Thoracic aorta (tissue), 2 donors: ENCODE measurements around the gene FBXL12. TPM values are rescaled to one million over a fixed set of nuclear protein-coding genes. Genes with fewer than 3 reads are reported as not detected.
A peak's percentile ranks its signal among the peaks of the same experiment; 100 is the strongest.

ENCODE experiments used
- ATAC-seq: fragments of 150-250 bp; one replicate; pipeline ENCODE4 v1.8.0; 2017; ENCODE audit warnings: low read depth; ENCODE audit not compliant: insufficient number of reproducible peaks, low FRiP score
- DNase-seq: peaks from one replicate; pipeline ENCODE4 v3.0.0-alpha.2; 2020; ENCODE audit warnings: low spot score
- H3K27ac ChIP-seq, 2 donors: fragments of 200-600 bp; sonication (generic); 1 replicate in 1 of 2; 2 replicates in 1 of 2; pipeline ENCODE4 v1.5.1; 2016; ENCODE audit warnings: mild to moderate bottlenecking in 2 of 2, moderate library complexity in 2 of 2
- H3K27me3 ChIP-seq: fragments of 200-600 bp; sonication (generic); replicated peaks from 2 replicates; pipeline ENCODE4 v1.6.0; 2016; ENCODE audit warnings: mild to moderate bottlenecking; ENCODE audit not compliant: insufficient read depth
- H3K36me3 ChIP-seq: fragments of 200-600 bp; sonication (generic); one replicate; pipeline ENCODE4 v1.5.1; 2016
- H3K4me1 ChIP-seq, 2 donors: fragments of 200-600 bp; sonication (generic); 1 replicate in 1 of 2; 2 replicates in 1 of 2; pipeline versions ENCODE4 v1.5.1 to v1.6.0; 2016; ENCODE audit warnings: low read depth in 2 of 2, mild to moderate bottlenecking in 1 of 2; ENCODE audit not compliant: control insufficient read depth in 1 of 2
- H3K4me3 ChIP-seq: fragments of 200-600 bp; sonication (generic); 2 replicates; pipeline ENCODE4 v1.5.1; 2016; ENCODE audit warnings: mild to moderate bottlenecking
- H3K9me3 ChIP-seq: fragments of 200-600 bp; sonication (generic); 2 replicates; pipeline ENCODE4 v1.5.1; 2016
- total RNA-seq, 2 donors: library from RNA; depleted of rRNA; stranded (reverse); fragments of >200 nt; gene quantifications; one replicate each; pipeline versions ENCODE4 v1.1.0 to v1.2.3, GENCODE V29; 2016
- TF ChIP-seq, protein P1 (sequence below): fragments of 200-600 bp; sonication (generic); IDR thresholded peaks from one replicate; pipeline ENCODE4 v1.5.1; 2019; ENCODE audit warnings: antibody characterized with exemption

Gene FBXL12, protein sequence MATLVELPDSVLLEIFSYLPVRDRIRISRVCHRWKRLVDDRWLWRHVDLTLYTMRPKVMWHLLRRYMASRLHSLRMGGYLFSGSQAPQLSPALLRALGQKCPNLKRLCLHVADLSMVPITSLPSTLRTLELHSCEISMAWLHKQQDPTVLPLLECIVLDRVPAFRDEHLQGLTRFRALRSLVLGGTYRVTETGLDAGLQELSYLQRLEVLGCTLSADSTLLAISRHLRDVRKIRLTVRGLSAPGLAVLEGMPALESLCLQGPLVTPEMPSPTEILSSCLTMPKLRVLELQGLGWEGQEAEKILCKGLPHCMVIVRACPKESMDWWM
- total RNA-seq, result 10 to 100 TPM; 28.9 to 64.8 TPM

DNA sequence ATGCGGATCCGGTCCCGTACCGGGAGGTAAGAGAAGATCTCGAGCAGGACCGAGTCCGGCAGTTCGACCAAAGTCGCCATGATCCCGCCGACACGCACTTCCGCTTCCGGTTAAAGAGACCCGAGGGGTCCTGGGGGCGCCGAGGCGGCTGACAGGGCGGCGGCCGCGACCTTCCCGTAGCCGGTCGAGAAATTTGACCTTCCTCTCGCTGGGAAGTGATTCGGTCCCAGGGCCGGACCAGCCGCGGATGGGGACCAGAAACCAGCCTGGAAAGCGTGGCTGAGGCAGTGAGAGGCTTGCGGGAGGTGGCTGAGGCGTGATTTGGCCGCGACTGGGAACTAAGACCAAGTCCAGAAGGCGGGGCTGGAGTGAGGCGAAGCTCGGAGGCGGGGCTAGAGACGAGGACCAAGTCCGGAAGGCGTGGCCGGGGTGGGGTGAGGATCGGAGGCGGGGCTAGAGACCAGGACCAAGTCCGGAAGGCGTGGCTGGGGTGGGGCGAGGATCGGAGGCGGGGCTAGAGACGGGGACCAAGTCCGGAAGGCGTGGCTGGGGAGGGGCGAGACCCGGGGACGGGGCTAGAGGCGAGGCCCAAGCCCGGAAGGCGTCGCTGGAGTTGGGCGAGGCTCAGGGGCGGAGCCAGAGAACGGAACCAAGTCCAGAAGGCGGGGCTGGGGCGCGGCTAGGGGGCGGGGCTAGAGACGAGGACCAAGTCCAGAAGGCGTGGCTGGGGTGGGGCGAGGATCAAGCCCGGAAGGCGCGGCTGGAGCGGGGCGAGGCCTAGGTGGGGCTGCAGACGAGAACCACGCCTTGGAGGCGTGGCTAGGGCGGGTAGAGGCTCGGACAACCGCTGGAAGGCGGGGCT, at the start of gene FBXL12:
TSS of gene FBXL12 (minus strand) at position 346 of the 862 bp plus-strand sequence. CDS start at position 80, 266 bp downstream.
- Histone ChIP-seq H3K36me3 (peaks cover 2% of the 10 kb centered on the region), H3K4me3 (peak within 1 kb of the TSS; percentile 99), H3K27ac (peak within 1 kb of the TSS; percentile 90 to 99), H3K27me3 (no peaks in the 10 kb centered on the region), H3K4me1 (peaks cover 4 to 25% of the 10 kb centered on the region in 2 donors), H3K9me3 (no peaks in the 10 kb centered on the region)
- DNase-seq (peak; percentile 100), ATAC-seq (peak; percentile 92)
- TF ChIP-seq, protein P1, sequence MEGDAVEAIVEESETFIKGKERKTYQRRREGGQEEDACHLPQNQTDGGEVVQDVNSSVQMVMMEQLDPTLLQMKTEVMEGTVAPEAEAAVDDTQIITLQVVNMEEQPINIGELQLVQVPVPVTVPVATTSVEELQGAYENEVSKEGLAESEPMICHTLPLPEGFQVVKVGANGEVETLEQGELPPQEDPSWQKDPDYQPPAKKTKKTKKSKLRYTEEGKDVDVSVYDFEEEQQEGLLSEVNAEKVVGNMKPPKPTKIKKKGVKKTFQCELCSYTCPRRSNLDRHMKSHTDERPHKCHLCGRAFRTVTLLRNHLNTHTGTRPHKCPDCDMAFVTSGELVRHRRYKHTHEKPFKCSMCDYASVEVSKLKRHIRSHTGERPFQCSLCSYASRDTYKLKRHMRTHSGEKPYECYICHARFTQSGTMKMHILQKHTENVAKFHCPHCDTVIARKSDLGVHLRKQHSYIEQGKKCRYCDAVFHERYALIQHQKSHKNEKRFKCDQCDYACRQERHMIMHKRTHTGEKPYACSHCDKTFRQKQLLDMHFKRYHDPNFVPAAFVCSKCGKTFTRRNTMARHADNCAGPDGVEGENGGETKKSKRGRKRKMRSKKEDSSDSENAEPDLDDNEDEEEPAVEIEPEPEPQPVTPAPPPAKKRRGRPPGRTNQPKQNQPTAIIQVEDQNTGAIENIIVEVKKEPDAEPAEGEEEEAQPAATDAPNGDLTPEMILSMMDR, result no peak

DNA sequence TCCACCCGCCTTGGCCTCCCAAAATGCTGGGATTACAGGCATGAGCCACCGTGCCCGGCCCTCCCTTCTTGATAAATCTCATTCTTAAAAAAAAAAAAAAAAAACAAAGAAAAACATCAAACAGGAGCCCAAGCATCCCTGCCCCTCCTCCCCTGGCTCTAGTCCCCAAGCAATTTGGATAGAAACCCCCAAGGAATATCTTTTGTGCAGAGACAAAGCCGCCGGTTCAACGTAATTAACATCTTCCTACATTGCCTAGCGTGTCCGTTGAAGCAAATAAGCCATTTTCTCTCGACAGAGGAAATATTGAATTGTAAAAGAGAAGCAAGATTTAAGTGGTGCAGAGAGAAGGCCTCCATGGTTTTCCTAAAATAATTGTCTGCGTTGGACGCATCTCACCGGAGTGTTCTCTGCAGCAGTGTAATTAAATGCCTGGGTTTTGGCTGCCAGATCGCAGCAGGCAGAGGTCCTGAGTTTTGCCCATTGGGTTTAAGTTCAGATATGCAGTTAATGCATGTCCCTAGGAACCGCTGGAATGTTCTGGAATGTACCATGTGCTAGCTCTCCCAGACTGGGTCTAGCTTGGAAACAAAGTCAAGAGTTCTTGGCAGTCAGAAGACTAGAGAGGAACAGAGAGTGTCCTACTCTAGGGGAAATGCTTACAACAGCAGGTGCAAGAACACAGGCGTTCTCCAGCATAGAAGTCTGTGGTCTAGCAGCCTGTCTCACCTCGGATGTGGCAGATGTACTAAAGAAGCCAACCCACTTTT, 47.0 kb upstream of the FBXL12 start:
- H3K27me3 ChIP-seq, result no peaks in the 10 kb centered on the region
- H3K36me3 ChIP-seq, result no peaks in the 10 kb centered on the region
- DNase-seq (no peak), ATAC-seq (no peak)
- no peaks in the 10 kb centered on the region for H3K4me1 ChIP-seq
- TF ChIP-seq, protein P1, result no peak
- H3K4me3 ChIP-seq, result no peak overlapping the region
- H3K9me3 ChIP-seq, result no peaks in the 10 kb centered on the region
- H3K27ac ChIP-seq, result no peak overlapping the region

DNA sequence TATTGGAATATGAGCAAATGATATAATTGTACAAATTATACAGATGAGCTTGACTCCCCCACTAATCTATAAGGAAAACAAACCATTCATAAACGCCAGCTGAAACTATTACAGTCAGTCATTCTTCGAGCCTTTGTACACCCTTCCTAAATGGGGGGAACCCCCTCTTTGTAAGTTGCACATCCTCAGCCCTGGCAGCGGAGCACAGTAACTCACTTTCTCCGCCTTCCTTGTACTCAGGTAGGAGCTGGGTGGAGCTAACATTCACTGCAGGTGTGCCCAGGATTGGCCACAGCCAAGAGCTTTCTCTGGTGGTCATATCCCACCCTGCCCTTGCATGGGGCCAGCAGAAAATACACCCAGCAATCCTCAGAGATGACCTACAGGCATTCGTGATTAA, 44.9 kb upstream of the FBXL12 start:
- Histone ChIP-seq H3K36me3 (no peaks in the 10 kb centered on the region), H3K4me3 (no peak overlapping the region), H3K9me3 (no peaks in the 10 kb centered on the region), H3K27ac (no peak overlapping the region), H3K27me3 (no peaks in the 10 kb centered on the region), H3K4me1 (no peaks in the 10 kb centered on the region)
- TF ChIP-seq, protein P1, result no peak
- DNase-seq, result no peak
- ATAC-seq, result no peak

DNA sequence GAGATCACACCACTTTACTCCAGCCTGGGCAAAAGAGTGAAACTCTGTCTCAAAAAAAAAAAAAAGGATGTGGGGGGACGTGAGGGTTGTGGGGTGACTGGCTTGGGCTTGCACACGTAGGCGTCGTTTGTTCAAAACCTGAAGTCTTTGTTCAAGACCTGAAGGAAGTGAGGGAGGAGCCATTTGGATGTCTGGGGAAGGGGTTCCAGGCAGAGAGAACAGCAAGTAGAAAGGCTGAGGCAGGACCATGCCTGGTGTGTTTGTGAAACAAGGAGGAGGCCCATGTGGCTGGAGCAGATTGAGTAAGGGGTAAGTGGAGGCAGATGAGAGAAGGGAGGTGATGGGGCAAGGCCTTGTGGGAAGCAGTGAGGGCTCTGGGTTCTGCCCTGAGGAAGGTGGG, 44.1 kb upstream of the FBXL12 start:
- H3K27me3 ChIP-seq, result no peaks in the 10 kb centered on the region
- H3K36me3 ChIP-seq, result no peaks in the 10 kb centered on the region
- H3K27ac ChIP-seq, result no peak overlapping the region
- H3K9me3 ChIP-seq, result no peaks in the 10 kb centered on the region
- TF ChIP-seq, protein P1, result no peak
- H3K4me3 ChIP-seq, result no peak overlapping the region
- ATAC-seq, result no peak
- no peaks in the 10 kb centered on the region for H3K4me1 ChIP-seq
- no peak for DNase-seq
